Loucy (cell line): ENCODE measurements around the gene FARS2.

ENCODE experiments used
- H2AFZ ChIP-seq: fragments of 200-600 bp; sonication (generic); 2 replicates; pipeline ENCODE4 v1.6.0; 2016; ENCODE audit warnings: antibody characterized with exemption, mild to moderate bottlenecking, low read length, moderate library complexity
- H3F3A ChIP-seq: fragments of 200-600 bp; 2 replicates; pipeline ENCODE4 v1.6.0; 2016; ENCODE audit warnings: antibody characterized with exemption, low read depth, mild to moderate bottlenecking
- H3K27me3 ChIP-seq: fragments of 200-600 bp; sonication (generic); 2 replicates; pipeline ENCODE4 v1.6.1; 2014; ENCODE audit warnings: low read length, mild to moderate bottlenecking; ENCODE audit not compliant: insufficient read depth, poor library complexity, severe bottlenecking
- H3K36me3 ChIP-seq: fragments of 200-600 bp; sonication (generic); 2 replicates; pipeline ENCODE4 v1.6.1; 2016; ENCODE audit warnings: low read length; ENCODE audit not compliant: insufficient read depth
- H3K4me1 ChIP-seq: fragments of 200-600 bp; sonication (generic); 2 replicates; pipeline ENCODE4 v1.5.1; 2014; ENCODE audit warnings: low read length, mild to moderate bottlenecking; ENCODE audit not compliant: insufficient read depth, poor library complexity, severe bottlenecking
- H3K4me2 ChIP-seq: fragments of 200-600 bp; sonication (generic); 2 replicates; pipeline ENCODE4 v1.6.0; 2014; ENCODE audit warnings: antibody characterized with exemption, low read length, low read depth, mild to moderate bottlenecking; ENCODE audit not compliant: poor library complexity, severe bottlenecking
- H3K4me3 ChIP-seq: fragments of 200-600 bp; sonication (generic); 2 replicates; pipeline ENCODE4 v1.5.1; 2014; ENCODE audit warnings: low read length, mild to moderate bottlenecking, mixed read lengths; ENCODE audit not compliant: poor library complexity, severe bottlenecking
- H3K79me2 ChIP-seq: fragments of 200-600 bp; sonication (generic); 2 replicates; pipeline ENCODE4 v1.6.1; 2014; ENCODE audit warnings: low read length; ENCODE audit not compliant: insufficient read depth
- H3K9ac ChIP-seq: fragments of 200-600 bp; sonication (generic); 2 replicates; pipeline ENCODE4 v1.6.0; 2014; ENCODE audit warnings: mild to moderate bottlenecking, low read depth, low read length, moderate library complexity; ENCODE audit not compliant: poor library complexity, severe bottlenecking
- H3K9me2 ChIP-seq: fragments of 200-600 bp; sonication (generic); replicated peaks from 2 replicates; pipeline ENCODE4 v1.6.1; 2016; ENCODE audit warnings: low read depth, low read length, mixed read lengths
- H3K9me3 ChIP-seq: fragments of 200-600 bp; sonication (generic); 2 replicates; pipeline ENCODE4 v1.6.1; 2014; ENCODE audit warnings: mild to moderate bottlenecking, antibody characterized with exemption, low read length, low read depth; ENCODE audit not compliant: insufficient read depth
- H4K20me1 ChIP-seq: fragments of 200-600 bp; sonication (generic); 2 replicates; pipeline ENCODE4 v1.6.0; 2014; ENCODE audit warnings: antibody characterized with exemption, low read length, mild to moderate bottlenecking; ENCODE audit not compliant: insufficient read depth, poor library complexity, severe bottlenecking
- CTCF ChIP-seq: fragments of 200-600 bp; sonication (generic); conservative IDR thresholded peaks from 2 replicates; pipeline ENCODE4 v1.5.1; 2014; ENCODE audit warnings: mild to moderate bottlenecking, antibody characterized with exemption, low read length
- EZH2phosphoT487 ChIP-seq: fragments of 200-600 bp; IDR thresholded peaks from 2 replicates; pipeline ENCODE4 v1.6.1; 2018; ENCODE audit warnings: antibody characterized with exemption, mild to moderate bottlenecking, moderate library complexity, borderline replicate concordance

Gene FARS2

GRCh38 chr6:5290097-5290496 lies 28.8 kb downstream of the FARS2 start:
- Histone ChIP-seq H3K27me3 (no peaks in the 10 kb centered on the region), H3K4me1 (peaks cover 26% of the 10 kb centered on the region), H3K9ac (no peak overlapping the region), H3K9me3 (no peaks in the 10 kb centered on the region), H3K4me2 (no peak overlapping the region), H4K20me1 (no peaks in the 10 kb centered on the region), H3K36me3 (no peaks in the 10 kb centered on the region), H2AFZ (no peak overlapping the region), H3K79me2 (peaks cover 7% of the 10 kb centered on the region), H3K9me2 (no peaks in the 10 kb centered on the region), H3F3A (no peaks in the 10 kb centered on the region), H3K4me3 (no peak overlapping the region)
- no peak for TF ChIP-seq CTCF
- no peak for TF ChIP-seq EZH2phosphoT487

GRCh38 chr6:5290500-5290899 lies 29.2 kb downstream of the FARS2 start:
- peaks cover 30% of the 10 kb centered on the region for H3K4me1 ChIP-seq
- TF ChIP-seq EZH2phosphoT487 = no peak
- TF ChIP-seq CTCF = no peak
- peaks cover 7% of the 10 kb centered on the region for H3K79me2 ChIP-seq
- H4K20me1 ChIP-seq = no peaks in the 10 kb centered on the region
- no peaks in the 10 kb centered on the region for H3K36me3 ChIP-seq
- H3K4me2 ChIP-seq = no peak overlapping the region
- no peaks in the 10 kb centered on the region for H3K9me3 ChIP-seq
- no peak overlapping the region for H3K9ac ChIP-seq
- H3F3A ChIP-seq = no peaks in the 10 kb centered on the region
- no peaks in the 10 kb centered on the region for H3K9me2 ChIP-seq
- no peak overlapping the region for H3K4me3 ChIP-seq
- H2AFZ ChIP-seq = no peak overlapping the region
- H3K27me3 ChIP-seq = no peaks in the 10 kb centered on the region

- H3K9me3 ChIP-seq = no peaks in the 10 kb centered on the region
- H3K36me3 ChIP-seq = no peaks in the 10 kb centered on the region
- peaks cover 30% of the 10 kb centered on the region for H3K4me1 ChIP-seq
- H3K4me2 ChIP-seq = no peak overlapping the region
- no peak overlapping the region for H2AFZ ChIP-seq
- no peak overlapping the region for H3K9ac ChIP-seq
- no peaks in the 10 kb centered on the region for H3K9me2 ChIP-seq
- H3F3A ChIP-seq = no peaks in the 10 kb centered on the region
- no peak for TF ChIP-seq EZH2phosphoT487
- H3K79me2 ChIP-seq = peaks cover 4% of the 10 kb centered on the region; the same call in 1 of the 2 replicates
- no peaks in the 10 kb centered on the region for H3K27me3 ChIP-seq
- no peaks in the 10 kb centered on the region for H4K20me1 ChIP-seq
- no peak overlapping the region for H3K4me3 ChIP-seq
Measured at GRCh38 chr6:5292154-5292553, 30.8 kb downstream of the FARS2 start.

- no peak overlapping the region for H3K4me2 ChIP-seq
- no peaks in the 10 kb centered on the region for H3K9me2 ChIP-seq
- peaks cover 30% of the 10 kb centered on the region for H3K4me1 ChIP-seq
- H3K9ac ChIP-seq = no peak overlapping the region
- no peaks in the 10 kb centered on the region for H4K20me1 ChIP-seq
- TF ChIP-seq EZH2phosphoT487 (no peak), CTCF (no peak)
- peaks cover 4% of the 10 kb centered on the region; the same call in 1 of the 2 replicates for H3K79me2 ChIP-seq
- H3F3A ChIP-seq = no peaks in the 10 kb centered on the region
- no peaks in the 10 kb centered on the region for H3K36me3 ChIP-seq
- no peak overlapping the region for H2AFZ ChIP-seq
- no peak overlapping the region for H3K4me3 ChIP-seq
- no peaks in the 10 kb centered on the region for H3K27me3 ChIP-seq
- H3K9me3 ChIP-seq = no peaks in the 10 kb centered on the region
Measured at GRCh38 chr6:5293692-5294091, 32.4 kb downstream of the FARS2 start.
